Adrenal gland (tissue), 12 donors: Measurements from ENCODE around the gene CEP162. TPM values are rescaled to one million over a fixed set of nuclear protein-coding genes. Genes with fewer than 3 reads are reported as not detected.
"Not testable (repeated sequence)": the region's sequence is repeated elsewhere in the genome, so short reads cannot be mapped to it uniquely, and the experiment has no call there.

Experiments
- DNase-seq, 7 donors: peaks; one replicate each; pipeline ENCODE4 v3.0.0-alpha.2; 2019 to 2020
- H3K27ac ChIP-seq, 5 donors: fragments of 200-600 bp; sonication (generic) in 4 of 5; 1 replicate in 3 of 5; 2 replicates in 2 of 5; pipeline versions ENCODE4 v1.5.1 to v1.8.0; 2016 to 2020; ENCODE audit warnings: mild to moderate bottlenecking in 1 of 5
- H3K27me3 ChIP-seq: fragments of 200-600 bp; 2 replicates; pipeline ENCODE4 v1.8.0; 2021
- H3K36me3 ChIP-seq, 2 donors: fragments of 200-600 bp; replicated peaks in 1 of 2; 1 replicate in 1 of 2; 2 replicates in 1 of 2; pipeline versions ENCODE4 v1.5.1 to v1.8.0; 2018 to 2022
- H3K4me1 ChIP-seq, 2 donors: fragments of 200-600 bp; replicated peaks in 1 of 2; 1 replicate in 1 of 2; 2 replicates in 1 of 2; pipeline versions ENCODE4 v1.5.1 to v1.8.0; 2018 to 2021
- H3K4me3 ChIP-seq, 4 donors: fragments of 200-600 bp; sonication (generic) in 3 of 4; one replicate each; pipeline ENCODE4 v1.5.1; 2016 to 2018
- H3K9me3 ChIP-seq, 3 donors: fragments of 200-600 bp; sonication (generic) in 1 of 3; replicated peaks in 1 of 3; 1 replicate in 2 of 3; 2 replicates in 1 of 3; pipeline versions ENCODE4 v1.5.1 to v1.8.0; 2016 to 2021
- CTCF ChIP-seq, 6 experiments: fragments of 450-650 bp in 4 of 6; fragments of 200-600 bp in 2 of 6; sonication (generic) in 1 of 6; IDR thresholded peaks; 1 replicate in 5 of 6; 2 replicates in 1 of 6; pipeline versions ENCODE4 v1.5.1 to v1.8.0; 2016 to 2021; ENCODE audit warnings: antibody characterized with exemption in 6 of 6, mild to moderate bottlenecking in 2 of 6, moderate library complexity in 1 of 6
- POLR2A ChIP-seq, 2 donors: fragments of 450-650 bp; IDR thresholded peaks; one replicate each; pipeline ENCODE4 v1.6.1; 2017; ENCODE audit warnings: antibody characterized with exemption in 2 of 2, mild to moderate bottlenecking in 2 of 2, moderate library complexity in 1 of 2
- WGBS, 4 donors: extraction: QIAGEN DNeasy Blood & Tissue Kit in 2 of 4; methylation state at CpG; one replicate each; pipeline versions ENCODE4 v1.1.5 to v1.1.7; 2013 to 2017; 5-methylcytosine and 5-hydroxymethylcytosine counted together
- intact Hi-C, 2 donors: fragments of 100-400 bp; cut with DNase I; formaldehyde crosslinking; loops; one replicate each; pipeline versions ENCODE4 v1.14.1 to v1.15.0; 2022 to 2023
- polyA plus RNA-seq, 3 donors: library from polyadenylated mRNA; stranded (reverse); fragments of 200-250 nt in 2 of 3; fragments of 350-450 nt in 1 of 3; fragmentation: Illumina TruSeq in 1 of 3; extraction: RNeasy Lipid Tissue Mini Kit (QIAGEN cat#74804) in 1 of 3; gene quantifications; one replicate each; pipeline ENCODE4 v1.2.3, GENCODE V29; 2013 to 2014
- total RNA-seq, 9 donors: library from RNA; depleted of rRNA in 4 of 9; stranded (reverse); fragments of >200 nt in 4 of 9; fragments of 120-200 nt in 1 of 9; fragmentation: NEBNext Ultra II Directional in 1 of 9; extraction: Animal tissue kit (Norgen Biotek cat#: 25700) in 1 of 9; gene quantifications; one replicate each; pipeline versions ENCODE4 v1.1.0 to v1.2.4, GENCODE V29; 2013 to 2023
- donor health status: healthy with polysubstance abuse.
- donor health status: Bipolar disorder and iron deficiency.
- donor health status: DM: yes; HTN: yes; CAD: no.
- donor health status: DM: no; HTN: no; CAD: no.
- donor health status: DM: no; HTN: no; CAD: no.
- donor health status: DM: yes; HTN: yes; CAD: no.

The CEP162 gene
- total and polyA plus RNA-seq, 12 donors, result 3.2 to 15.5 (median 6.3) TPM

- Histone ChIP-seq H3K9me3 (no peaks in the 10 kb centered on the region), H3K27me3 (no peaks in the 10 kb centered on the region), H3K4me3 (no peak overlapping the region), H3K36me3 (no peaks in the 10 kb centered on the region), H3K4me1 (no peaks in the 10 kb centered on the region), H3K27ac (no peak overlapping the region)
- intact Hi-C loops, result no loop called here
- 74 to 88% (median 80%) methylated on average over 2 of the region's 2 CpGs for WGBS, 4 donors
- TF ChIP-seq POLR2A (IDR thresholded peaks at IDR 0.05) (no peak), CTCF (IDR thresholded peaks at IDR 0.05) (no peak)
- no peak for DNase-seq
Measured at GRCh38 chr6:84137989-84138575, 89.4 kb downstream of the CEP162 start.

- TF ChIP-seq CTCF (IDR thresholded peaks at IDR 0.05) (no peak), POLR2A (IDR thresholded peaks at IDR 0.05) (no peak)
- no peaks in the 10 kb centered on the region for H3K36me3 ChIP-seq
- H3K27me3 ChIP-seq, result no peaks in the 10 kb centered on the region
- no peaks in the 10 kb centered on the region for H3K4me1 ChIP-seq
- H3K9me3 ChIP-seq, result no peaks in the 10 kb centered on the region
- 82 to 93% (median 90%) methylated on average over 5 of the region's 5 CpGs for WGBS, 4 donors
- no peak overlapping the region for H3K27ac ChIP-seq
- intact Hi-C loops, result no loop called here
- H3K4me3 ChIP-seq, result no peak overlapping the region
- no peak for DNase-seq
Measured at GRCh38 chr6:84137051-84137375, 90.4 kb downstream of the CEP162 start.

- no peaks in the 10 kb centered on the region for H3K36me3 ChIP-seq
Measured at GRCh38 chr6:84136364-84137050, 90.9 kb downstream of the CEP162 start.

GRCh38 chr6:84135291-84135690 lies 92.2 kb downstream of the CEP162 start:
- no peaks in the 10 kb centered on the region for H3K9me3 ChIP-seq
- no peaks in the 10 kb centered on the region for H3K27me3 ChIP-seq
- no peaks in the 10 kb centered on the region for H3K36me3 ChIP-seq
- no peak for DNase-seq
- no peak overlapping the region for H3K27ac ChIP-seq
- 94 to 97% (median 96%) methylated on average over 5 of the region's 5 CpGs for WGBS, 4 donors
- TF ChIP-seq POLR2A (IDR thresholded peaks at IDR 0.05) (no peak), CTCF (IDR thresholded peaks at IDR 0.05) (no peak)
- no peak overlapping the region for H3K4me3 ChIP-seq
- intact Hi-C loops, result no loop called here
- no peaks in the 10 kb centered on the region for H3K4me1 ChIP-seq

More at GRCh38 chr6:84136364-84137050, 90.9 kb downstream of the CEP162 start:
- Histone ChIP-seq H3K4me3 (no peak overlapping the region), H3K27me3 (no peaks in the 10 kb centered on the region), H3K4me1 (no peaks in the 10 kb centered on the region), H3K27ac (no peak overlapping the region), H3K9me3 (no peaks in the 10 kb centered on the region)
- TF ChIP-seq CTCF (IDR thresholded peaks at IDR 0.05) (no peak), POLR2A (IDR thresholded peaks at IDR 0.05) (no peak)
- intact Hi-C loops, result no loop called here
- no peak for DNase-seq
- WGBS, 4 donors, result 88 to 90% (median 90%) methylated on average over 4 of the region's 4 CpGs

- H3K9me3 ChIP-seq, H3K4me3 ChIP-seq, H3K36me3 ChIP-seq, H3K4me1 ChIP-seq, H3K27ac ChIP-seq, H3K27me3 ChIP-seq, intact Hi-C loops, DNase-seq: not testable (repeated sequence)
- WGBS, 4 donors, result 96 to 98% (median 97%) methylated on average over 6 to 9 of the region's 9 CpGs
Measured at GRCh38 chr6:84133385-84133784, 94.1 kb downstream of the CEP162 start.

- H3K4me1 ChIP-seq, H3K27ac ChIP-seq, H3K9me3 ChIP-seq, DNase-seq, intact Hi-C loops, H3K4me3 ChIP-seq, H3K27me3 ChIP-seq, H3K36me3 ChIP-seq: not testable (repeated sequence)
- 95 to 100% (median 97%) methylated on average over 1 of the region's 1 CpG for WGBS, 4 donors
Measured at GRCh38 chr6:84129588-84129987, 97.9 kb downstream of the CEP162 start.
